ENCODE data around the gene PALLD. TPM values are rescaled to one million over a fixed set of nuclear protein-coding genes. Genes with fewer than 3 reads are reported as not detected.

PALLD gene
- total RNA-seq, 2 experiments from 2014 or later = 0.91 to 2.0 TPM

DNA sequence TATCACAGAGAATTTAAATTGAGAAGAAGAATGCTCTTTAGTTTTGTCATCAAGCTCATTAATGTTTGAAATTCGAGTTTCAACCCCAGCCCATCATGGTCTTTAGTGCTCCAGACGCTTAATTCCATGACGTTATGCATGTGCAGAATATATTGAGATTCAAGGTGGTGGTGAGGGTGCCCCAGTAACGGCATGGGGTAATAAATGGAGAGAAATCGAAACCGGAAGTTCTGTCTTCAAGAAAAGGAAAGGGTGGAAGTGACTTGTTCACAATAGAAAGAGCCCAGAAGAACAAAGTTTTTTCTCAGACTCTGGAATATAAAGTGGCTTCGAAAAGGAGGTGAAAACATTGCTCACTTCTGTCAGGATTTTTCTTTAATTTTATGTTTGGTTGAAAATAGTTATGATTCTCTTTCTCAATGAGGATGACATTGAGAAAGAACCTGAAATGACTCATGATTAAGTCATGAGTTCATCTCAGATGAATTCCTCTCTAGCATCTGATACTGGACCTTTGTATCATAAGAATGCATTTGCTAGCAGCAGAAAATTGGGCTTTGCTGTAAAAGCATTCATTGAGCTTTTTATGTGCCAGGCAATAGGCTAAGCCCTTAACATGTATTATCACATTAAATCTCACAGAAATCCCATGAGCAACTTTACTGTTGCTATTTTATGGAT, 15.8 kb upstream of the PALLD start:
- peak overlapping the region; percentile 99 for H3K27ac Mint-ChIP-seq
- H3K27me3 Mint-ChIP-seq = no peaks in the 10 kb centered on the region
- ATAC-seq (ENCODE audit: low read depth) = peak; percentile 69
- DNase-seq = no peak
- POLR2A ChIA-PET = interaction anchor here (0.6 to 2.8 kb wide), 8 partner anchors 9 to 529 kb away, joined by 3 to 37 read pairs (median 9); partner anchors contain the start of genes CBR4 and DDX60
- peak overlapping the region; percentile 97 for H3K4me3 Mint-ChIP-seq
- H3K36me3 Mint-ChIP-seq = peaks cover 39% of the 10 kb centered on the region
- peaks cover 60% of the 10 kb centered on the region for H3K4me1 Mint-ChIP-seq
- H3K9me3 Mint-ChIP-seq = peaks cover 2% of the 10 kb centered on the region

DNA sequence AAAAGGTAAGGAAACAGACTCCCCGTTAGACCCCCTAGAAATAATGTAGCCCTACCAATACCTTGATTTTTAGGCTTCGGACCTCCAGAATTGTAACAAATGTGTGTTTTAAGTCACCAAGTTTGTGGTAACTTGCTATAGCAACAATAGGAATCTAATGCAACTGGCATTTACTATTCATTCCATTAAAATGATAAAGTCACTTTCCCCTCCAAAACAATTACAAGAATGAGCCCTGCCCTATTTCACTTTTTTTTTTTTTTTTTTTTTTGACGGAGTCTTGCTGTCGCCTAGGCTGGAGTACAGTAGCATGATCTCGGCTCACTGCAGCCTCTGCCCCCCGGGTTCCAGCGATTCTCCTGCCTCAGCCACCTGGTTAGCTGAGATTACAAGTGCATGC, 13.0 kb upstream of the PALLD start:
- no peaks in the 10 kb centered on the region for H3K27me3 Mint-ChIP-seq
- no peak for DNase-seq
- H3K27ac Mint-ChIP-seq = no peak overlapping the region
- H3K4me3 Mint-ChIP-seq = no peak overlapping the region
- no peak for ATAC-seq (ENCODE audit: low read depth)
- H3K36me3 Mint-ChIP-seq = peaks cover 14% of the 10 kb centered on the region
- H3K9me3 Mint-ChIP-seq = peaks cover 2% of the 10 kb centered on the region
- peaks cover 53% of the 10 kb centered on the region for H3K4me1 Mint-ChIP-seq
- POLR2A ChIA-PET = interaction anchor here (0.5 to 2.0 kb wide), 4 partner anchors 15 to 165 kb away, joined by 3 to 8 read pairs (median 4); partner anchors contain the start of gene DDX60

DNA sequence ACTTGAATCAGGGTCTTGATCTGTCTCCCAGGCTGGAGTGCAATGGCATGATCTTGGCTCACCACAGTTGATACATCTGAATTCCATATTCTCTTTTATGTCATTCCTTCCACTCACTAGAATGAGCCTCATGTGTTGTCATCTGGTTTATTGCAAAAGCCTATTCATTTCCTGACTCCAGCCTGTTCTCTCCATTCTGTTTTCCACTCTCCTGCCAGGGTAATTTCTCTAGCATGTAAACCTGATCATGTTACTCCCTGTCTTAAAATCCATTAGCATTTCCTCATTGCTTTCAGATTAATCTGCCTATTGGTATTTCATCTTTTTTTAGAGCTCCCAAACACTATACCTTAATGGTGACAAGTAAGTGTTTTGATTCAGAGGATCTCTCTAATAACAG, 12.2 kb upstream of the PALLD start:
- POLR2A ChIA-PET = interaction anchor here (1.0 kb wide), 1 partner anchor 25 kb away, joined by 3 read pairs; no protein-coding TSS in a partner anchor
- Mint-ChIP-seq H3K4me1 (peaks cover 49% of the 10 kb centered on the region), H3K4me3 (no peak overlapping the region)

DNA sequence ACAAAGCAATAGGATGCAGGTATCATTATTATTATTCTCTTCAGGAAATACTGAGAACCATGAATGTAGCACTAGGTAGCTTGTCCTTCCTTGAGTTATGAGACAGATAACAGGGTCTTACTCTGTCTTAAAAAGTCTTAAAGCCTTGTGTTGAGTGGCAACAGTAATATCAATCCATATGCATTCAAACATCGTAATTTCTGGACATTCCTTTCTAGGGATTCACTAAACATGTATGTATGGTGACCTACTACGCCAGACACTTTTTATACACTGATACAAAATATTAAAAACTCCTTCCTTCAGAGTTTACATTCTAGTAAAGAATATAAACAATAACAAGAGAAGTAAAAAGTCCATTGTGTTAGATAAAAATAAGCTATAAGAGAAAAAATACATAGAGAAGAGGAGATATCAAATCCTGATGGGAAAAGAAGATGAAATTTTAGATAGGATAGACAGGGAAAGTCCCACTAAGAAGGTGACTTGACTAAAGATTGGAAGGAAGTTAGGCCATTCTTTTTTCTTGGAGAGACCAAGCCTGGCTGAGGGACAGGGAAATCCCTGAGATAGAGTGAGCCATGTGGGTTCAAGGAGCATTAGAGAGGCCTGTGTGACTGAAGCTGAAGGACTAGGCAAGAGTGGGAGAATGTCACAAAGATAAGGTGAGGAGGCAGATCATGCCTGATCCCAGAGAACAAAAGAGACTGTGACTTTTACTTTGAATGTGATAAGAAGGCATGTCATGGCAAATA, 11.5 kb upstream of the PALLD start:
- Mint-ChIP-seq H3K36me3 (peaks cover 6% of the 10 kb centered on the region), H3K4me3 (no peak overlapping the region), H3K4me1 (peaks cover 48% of the 10 kb centered on the region), H3K27ac (peak overlapping the region; percentile 38), H3K9me3 (peaks cover 2% of the 10 kb centered on the region), H3K27me3 (no peaks in the 10 kb centered on the region)
- POLR2A ChIA-PET = no interaction called here
- ATAC-seq (ENCODE audit: low read depth) (no peak), DNase-seq (no peak)

More for the DNA sequence above, 12.2 kb upstream of the PALLD start:
- Mint-ChIP-seq H3K36me3 (peaks cover 9% of the 10 kb centered on the region), H3K27ac (no peak overlapping the region), H3K27me3 (no peaks in the 10 kb centered on the region), H3K9me3 (peaks cover 2% of the 10 kb centered on the region)
- DNase-seq = no peak
- no peak for ATAC-seq (ENCODE audit: low read depth)

DNA sequence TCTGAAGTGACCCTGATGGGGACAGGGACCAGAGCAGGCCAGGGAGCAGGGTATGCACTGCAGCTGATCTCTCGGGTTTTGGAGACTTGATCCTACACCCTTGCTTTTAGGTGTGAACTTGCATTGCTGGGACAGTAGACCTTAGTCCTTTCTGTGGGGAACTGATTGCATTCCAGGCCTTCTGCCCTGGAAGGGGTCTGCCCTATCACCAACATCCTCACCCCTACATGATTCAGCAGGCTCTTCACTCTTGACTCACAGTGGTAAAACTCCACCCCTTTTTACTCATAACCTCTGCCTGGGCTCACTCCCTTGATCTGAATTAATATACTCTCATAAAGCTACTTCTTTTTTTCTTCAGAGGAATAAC, 10.0 kb upstream of the PALLD start:
- peaks cover 5% of the 10 kb centered on the region for H3K36me3 Mint-ChIP-seq
- peaks cover 2% of the 10 kb centered on the region for H3K9me3 Mint-ChIP-seq
- POLR2A ChIA-PET = interaction anchor here (0.8 to 0.9 kb wide), 3 partner anchors 17 to 168 kb away, joined by 3 to 4 read pairs (median 3); partner anchors contain the start of gene DDX60
- H3K27ac Mint-ChIP-seq = peak overlapping the region; percentile 32
- H3K4me3 Mint-ChIP-seq = peak overlapping the region; percentile 0
- H3K27me3 Mint-ChIP-seq = no peaks in the 10 kb centered on the region
- DNase-seq (no peak), ATAC-seq (ENCODE audit: low read depth) (peak; percentile 84)
- peaks cover 37% of the 10 kb centered on the region for H3K4me1 Mint-ChIP-seq

DNA sequence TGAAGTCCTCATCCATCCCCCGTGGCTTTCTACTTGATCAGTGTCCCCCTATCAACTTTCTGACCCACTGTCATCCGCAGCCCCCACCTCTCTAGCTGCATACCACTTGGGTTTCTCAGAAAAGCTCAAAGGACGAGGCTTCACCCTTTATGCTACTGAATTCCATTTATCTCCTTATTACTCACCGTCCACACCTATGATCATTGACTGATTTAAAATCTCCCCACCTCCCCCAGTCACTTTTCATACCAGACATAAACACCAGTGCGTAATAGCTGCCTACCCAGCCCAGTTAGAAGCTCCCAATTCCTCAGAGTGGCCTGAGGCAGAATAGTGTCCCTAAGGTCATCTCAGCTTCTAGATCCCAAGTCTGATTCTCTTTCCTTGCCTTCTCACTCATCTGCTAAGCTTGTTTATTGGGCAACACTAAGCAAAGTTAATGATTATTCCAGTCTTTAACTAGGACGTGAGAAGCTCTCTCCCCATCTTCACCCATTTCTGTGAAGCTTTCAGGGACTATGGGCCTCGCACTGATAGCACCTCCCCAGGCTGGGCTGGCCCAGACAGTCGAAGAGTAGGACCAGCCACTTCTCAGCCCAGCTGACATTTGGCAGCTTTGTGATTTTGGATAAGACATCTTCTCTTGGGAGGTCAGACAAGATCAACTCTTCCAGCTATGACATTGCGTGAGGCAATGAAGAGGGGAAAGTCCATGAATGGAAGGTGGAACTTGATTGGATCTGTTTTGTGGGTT, 9.4 kb upstream of the PALLD start:
- peak; percentile 37 for ATAC-seq (ENCODE audit: low read depth)
- POLR2A ChIA-PET = interaction anchor here (0.8 to 0.9 kb wide), 3 partner anchors 16 to 169 kb away, joined by 3 to 4 read pairs (median 3); partner anchors contain the start of gene DDX60

DNA sequence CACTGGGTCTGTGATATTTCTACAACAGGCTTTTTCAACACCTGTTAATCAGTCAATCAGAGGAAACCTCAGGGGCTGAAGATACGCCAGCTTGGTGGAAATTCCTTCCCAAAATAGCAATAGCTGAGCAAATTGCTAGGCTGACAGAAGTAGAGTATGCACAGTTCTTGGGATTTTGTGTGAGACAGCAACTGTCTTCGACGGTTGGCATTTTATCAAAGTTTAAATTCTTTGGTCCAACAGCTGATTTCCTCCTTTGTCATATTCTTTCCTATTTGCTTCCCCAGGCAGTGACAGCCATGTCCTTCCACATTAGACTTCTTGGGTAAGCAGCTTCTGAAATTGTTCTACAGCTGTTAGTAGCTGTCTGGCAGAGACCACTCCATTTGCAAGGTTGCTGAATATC, 8.0 kb upstream of the PALLD start:
- Mint-ChIP-seq H3K27ac (no peak overlapping the region), H3K4me3 (no peak overlapping the region), H3K4me1 (peaks cover 20% of the 10 kb centered on the region), H3K27me3 (peaks cover 3% of the 10 kb centered on the region), H3K36me3 (peaks cover 2% of the 10 kb centered on the region), H3K9me3 (peaks cover 5% of the 10 kb centered on the region)
- DNase-seq = no peak
- POLR2A ChIA-PET = interaction anchor here (1.0 kb wide), 1 partner anchor 9 kb away, joined by 3 read pairs; the partner anchor contains the start of gene DDX60L
- ATAC-seq (ENCODE audit: low read depth) = no peak

More for the DNA sequence above, 9.4 kb upstream of the PALLD start:
- no peak for DNase-seq
- Mint-ChIP-seq H3K9me3 (peaks cover 2% of the 10 kb centered on the region), H3K36me3 (peaks cover 2% of the 10 kb centered on the region), H3K4me3 (peak overlapping the region; percentile 0), H3K4me1 (peaks cover 32% of the 10 kb centered on the region), H3K27ac (peak overlapping the region; percentile 32), H3K27me3 (no peaks in the 10 kb centered on the region)

DNA sequence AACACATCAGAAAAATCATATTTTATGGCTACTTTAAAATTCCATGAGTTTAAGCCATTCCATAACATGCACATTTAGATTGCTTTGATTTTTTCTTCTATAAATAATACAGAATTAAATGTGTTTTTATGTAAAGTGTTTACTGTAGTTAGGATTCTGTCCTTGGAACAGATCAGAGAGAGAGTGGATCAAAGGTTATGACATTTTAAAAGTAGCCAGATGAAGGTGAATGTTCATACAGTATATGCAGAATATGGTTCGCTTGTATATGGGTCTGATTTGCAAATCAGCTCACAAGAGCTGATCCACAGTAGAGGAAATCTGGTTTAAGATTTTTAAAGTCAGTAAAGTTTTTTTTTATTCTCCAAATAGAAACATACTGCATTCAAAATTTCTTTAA, 7.2 kb upstream of the PALLD start:
- DNase-seq (no peak), ATAC-seq (ENCODE audit: low read depth) (no peak)
- no peak overlapping the region for H3K27ac Mint-ChIP-seq
- POLR2A ChIA-PET = no interaction called here
- no peak overlapping the region for H3K4me3 Mint-ChIP-seq
- H3K4me1 Mint-ChIP-seq = peaks cover 18% of the 10 kb centered on the region
- H3K36me3 Mint-ChIP-seq = no peaks in the 10 kb centered on the region
- peaks cover 7% of the 10 kb centered on the region for H3K9me3 Mint-ChIP-seq
- peaks cover 6% of the 10 kb centered on the region for H3K27me3 Mint-ChIP-seq

DNA sequence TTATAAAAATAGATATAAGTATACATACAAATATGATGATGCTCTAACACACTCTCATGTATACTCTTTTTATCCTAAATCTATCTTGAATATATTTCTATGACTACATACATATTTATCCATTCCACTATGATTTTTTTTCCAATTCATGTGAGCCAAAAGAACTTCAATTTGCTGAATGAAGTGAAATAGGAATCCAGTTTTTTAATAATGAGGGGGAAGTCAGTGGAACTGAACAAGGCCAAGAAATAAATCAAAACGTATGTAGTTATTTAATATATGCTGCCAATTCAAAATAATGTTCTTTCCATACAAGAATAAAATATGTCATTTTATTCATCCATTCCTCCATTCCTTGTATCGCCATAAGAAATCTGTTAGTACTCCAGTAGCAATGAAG, 6.1 kb upstream of the PALLD start:
- Mint-ChIP-seq H3K36me3 (no peaks in the 10 kb centered on the region), H3K4me3 (no peak overlapping the region), H3K27me3 (peaks cover 6% of the 10 kb centered on the region), H3K9me3 (peaks cover 5% of the 10 kb centered on the region), H3K27ac (no peak overlapping the region), H3K4me1 (peaks cover 14% of the 10 kb centered on the region)
- DNase-seq (no peak), ATAC-seq (ENCODE audit: low read depth) (no peak)
- POLR2A ChIA-PET = no interaction called here

DNA sequence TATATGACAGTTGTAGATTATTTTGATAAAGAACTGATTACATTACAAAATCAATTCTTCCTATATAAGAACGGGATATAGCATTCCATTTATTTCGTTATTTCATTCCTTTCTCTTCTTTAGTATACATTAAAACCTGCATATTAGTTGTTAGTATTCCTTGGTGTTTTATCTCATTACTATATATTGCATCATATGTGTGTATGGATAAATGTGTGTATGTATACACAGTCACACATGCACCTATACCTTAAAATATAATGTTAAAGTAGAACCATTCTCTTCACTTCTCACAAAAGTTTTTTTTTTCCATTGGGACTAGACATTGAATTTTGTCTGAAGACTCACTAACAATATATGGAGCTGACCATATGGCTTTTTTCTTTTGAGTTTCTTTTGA, 5.3 kb upstream of the PALLD start:
- Mint-ChIP-seq H3K9me3 (peaks cover 5% of the 10 kb centered on the region), H3K4me1 (peaks cover 13% of the 10 kb centered on the region), H3K27me3 (peaks cover 6% of the 10 kb centered on the region), H3K36me3 (no peaks in the 10 kb centered on the region), H3K4me3 (no peak overlapping the region), H3K27ac (no peak overlapping the region)
- DNase-seq (no peak), ATAC-seq (ENCODE audit: low read depth) (no peak)
- POLR2A ChIA-PET = no interaction called here

DNA sequence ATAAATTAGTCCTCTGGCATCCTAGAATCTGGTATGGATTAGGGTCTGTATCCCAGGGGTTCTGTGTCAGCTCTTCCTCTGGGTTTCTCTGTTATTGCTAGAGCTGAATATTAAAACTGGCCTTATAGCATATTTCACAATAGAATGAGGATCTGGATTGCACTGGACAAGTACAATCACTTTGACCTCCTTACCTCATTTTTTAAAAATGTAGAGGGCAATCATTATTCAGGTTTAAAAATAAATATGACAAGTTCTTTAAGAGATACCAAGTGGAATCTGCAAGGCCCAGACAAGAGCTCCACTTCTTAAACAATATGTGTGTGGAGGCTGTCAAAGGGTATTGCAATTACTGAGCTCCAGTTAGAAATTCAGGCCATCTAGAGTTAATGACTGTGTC, 1.4 kb downstream of the PALLD start:
- Mint-ChIP-seq H3K36me3 (no peaks in the 10 kb centered on the region), H3K4me3 (no peak overlapping the region), H3K9me3 (peaks cover 2% of the 10 kb centered on the region), H3K27ac (no peak overlapping the region), H3K27me3 (peaks cover 26% of the 10 kb centered on the region), H3K4me1 (peaks cover 9% of the 10 kb centered on the region)
- DNase-seq (no peak), ATAC-seq (ENCODE audit: low read depth) (no peak)
- POLR2A ChIA-PET = interaction anchor here (0.7 to 1.0 kb wide), 2 partner anchors 14 to 19 kb away, joined by 3 to 4 read pairs; no protein-coding TSS in a partner anchor

DNA sequence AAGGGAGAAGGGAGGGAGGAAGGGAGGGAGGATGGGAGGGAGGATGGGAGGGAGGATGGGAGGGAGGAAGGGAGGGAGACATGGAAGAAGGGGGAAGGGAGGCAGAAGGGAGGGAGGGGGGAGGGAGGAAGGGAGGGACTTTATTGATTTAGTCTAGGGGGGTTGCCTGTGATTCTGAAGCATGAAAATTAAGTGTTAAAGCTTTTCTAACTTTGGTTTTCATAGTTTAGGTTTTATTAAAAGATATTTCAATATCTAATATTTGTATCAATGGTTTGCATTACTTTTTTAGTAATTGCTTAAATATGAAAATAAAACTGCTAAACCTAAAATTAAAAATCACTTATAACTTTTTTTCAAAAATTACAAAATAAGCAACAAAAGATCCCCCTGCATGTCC, 2.4 kb downstream of the PALLD start:
- H3K4me1 Mint-ChIP-seq = peaks cover 15% of the 10 kb centered on the region
- POLR2A ChIA-PET = interaction anchor here (1.0 kb wide), 1 partner anchor 20 kb away, joined by 3 read pairs; no protein-coding TSS in a partner anchor
- peaks cover 22% of the 10 kb centered on the region for H3K27me3 Mint-ChIP-seq
- peaks cover 3% of the 10 kb centered on the region for H3K9me3 Mint-ChIP-seq
- ATAC-seq (ENCODE audit: low read depth) = no peak
- no peak overlapping the region for H3K4me3 Mint-ChIP-seq
- H3K36me3 Mint-ChIP-seq = peaks cover 4% of the 10 kb centered on the region
- DNase-seq = no peak
- H3K27ac Mint-ChIP-seq = no peak overlapping the region

DNA sequence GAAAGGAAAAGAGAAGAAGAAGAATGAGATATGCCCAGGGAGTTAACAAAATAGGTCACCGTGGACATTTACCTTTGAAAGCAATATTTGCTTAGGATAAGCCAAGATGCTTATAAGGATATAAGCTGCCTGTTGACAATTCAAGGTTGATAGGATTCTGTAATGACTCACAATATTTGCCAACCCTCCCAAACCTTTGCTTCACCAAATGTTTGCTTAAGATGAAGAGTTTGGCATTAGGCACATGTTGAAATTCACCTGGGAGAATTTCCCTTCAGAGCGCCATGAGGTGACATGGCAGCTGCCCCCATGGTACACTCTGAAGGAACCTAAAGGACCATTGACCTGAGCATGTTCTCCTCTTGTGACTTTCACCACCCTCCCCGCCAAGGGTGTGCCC, 4.6 kb downstream of the PALLD start:
- DNase-seq (no peak), ATAC-seq (ENCODE audit: low read depth) (no peak)
- Mint-ChIP-seq H3K36me3 (peaks cover 5% of the 10 kb centered on the region), H3K4me1 (peaks cover 16% of the 10 kb centered on the region), H3K27ac (no peak overlapping the region), H3K4me3 (no peak overlapping the region), H3K27me3 (peaks cover 22% of the 10 kb centered on the region), H3K9me3 (peaks cover 3% of the 10 kb centered on the region)
- POLR2A ChIA-PET = no interaction called here

Data from activated naive CD8-positive, alpha-beta T cell treated with anti-CD3 and anti-CD28 coated beads, Interleukin-2, amount 10 ng/mL, durations not matched to agents 7 days and 5 days (primary cell).